NK-92 treated with Interleukin-12 subunit alpha and Interleukin-12 subunit beta, amount 100 ng/mL, for 24 hours (cell line): ENCODE results near the gene SLC35D1.
"Not testable (repeated sequence)": the region's sequence is repeated elsewhere in the genome, so short reads cannot be mapped to it uniquely, and the experiment has no call there.

ENCODE experiments used
- DNase-seq: peaks from one replicate; lab custom pipeline; 2025; lab: John Stamatoyannopoulos, UW

Gene SLC35D1

GRCh38 chr1:66985835-66986234 lies 68.1 kb downstream of the SLC35D1 start:
- DNase-seq = no peak

GRCh38 chr1:66984491-66984890 lies 69.5 kb downstream of the SLC35D1 start:
- DNase-seq = no peak

- DNase-seq = no peak
These were observed 71.2 kb downstream of the SLC35D1 start for GRCh38 chr1:66982561-66983260.

GRCh38 chr1:66981679-66982078 lies 72.3 kb downstream of the SLC35D1 start:
- no peak for DNase-seq

- no peak for DNase-seq
These were observed 73.1 kb downstream of the SLC35D1 start for GRCh38 chr1:66980745-66981367.

GRCh38 chr1:66979621-66980020 lies 74.3 kb downstream of the SLC35D1 start:
- DNase-seq = not testable (repeated sequence)

- DNase-seq = no peak
These were observed 75.7 kb downstream of the SLC35D1 start for GRCh38 chr1:66978201-66978600.

GRCh38 chr1:66968574-66968973 lies 85.4 kb downstream of the SLC35D1 start:
- no peak for DNase-seq

GRCh38 chr1:66966188-66966873 lies 87.6 kb downstream of the SLC35D1 start:
- DNase-seq = not testable (repeated sequence)

- no peak for DNase-seq
These were observed 96.0 kb downstream of the SLC35D1 start for GRCh38 chr1:66957938-66958337.

- DNase-seq = no peak
These were observed 99.7 kb downstream of the SLC35D1 start for GRCh38 chr1:66954208-66954607.

GRCh38 chr1:66951513-66951912 lies 102.4 kb downstream of the SLC35D1 start:
- DNase-seq = no peak
